ENCODE measurements around the gene MMS19. TPM values are rescaled to one million over a fixed set of nuclear protein-coding genes. Genes with fewer than 3 reads are reported as not detected.

MMS19 gene
- total RNA-seq (2014; rRNA removed; shearing (Covaris generic)) = 67.8 and 89.3 TPM in 2 replicates

- in situ Hi-C loops (cut with HindIII; ENCODE audit: low sequenced_read_pairs) = no loop called here
- peak; percentile 95 for DNase-seq (ENCODE audit: low spot score)
Observed at GRCh38 chr10:97498076-97498840, at the start of gene MMS19. Gene MMS19 (minus strand): TSS chr10:97498422. CDS start chr10:97498384, 38 bp downstream.

GRCh38 chr10:97547962-97548361 lies 49.7 kb upstream of the MMS19 start:
- in situ Hi-C loops (cut with HindIII; ENCODE audit: low sequenced_read_pairs) = no loop called here
- no peak for DNase-seq (ENCODE audit: low spot score)

- in situ Hi-C loops (cut with HindIII; ENCODE audit: low sequenced_read_pairs) = no loop called here
- DNase-seq (ENCODE audit: low spot score) = no peak
Observed at GRCh38 chr10:97547271-97547600, 49.0 kb upstream of the MMS19 start.

GRCh38 chr10:97546456-97547270 lies 48.4 kb upstream of the MMS19 start:
- in situ Hi-C loops (cut with HindIII; ENCODE audit: low sequenced_read_pairs) = no loop called here
- no peak for DNase-seq (ENCODE audit: low spot score)

- no peak for DNase-seq (ENCODE audit: low spot score)
- in situ Hi-C loops (cut with HindIII; ENCODE audit: low sequenced_read_pairs) = no loop called here
Observed at GRCh38 chr10:97543025-97543546, 44.9 kb upstream of the MMS19 start.

GRCh38 chr10:97542169-97543024 lies 44.2 kb upstream of the MMS19 start:
- in situ Hi-C loops (cut with HindIII; ENCODE audit: low sequenced_read_pairs) = no loop called here
- peak; percentile 41 for DNase-seq (ENCODE audit: low spot score)

- DNase-seq (ENCODE audit: low spot score) = peak; percentile 47
- in situ Hi-C loops (cut with HindIII; ENCODE audit: low sequenced_read_pairs) = no loop called here
Observed at GRCh38 chr10:97540669-97541500, 42.7 kb upstream of the MMS19 start.

GRCh38 chr10:97539523-97540200 lies 41.4 kb upstream of the MMS19 start:
- in situ Hi-C loops (cut with HindIII; ENCODE audit: low sequenced_read_pairs) = no loop called here
- no peak for DNase-seq (ENCODE audit: low spot score)

GRCh38 chr10:97538839-97539238 lies 40.6 kb upstream of the MMS19 start:
- in situ Hi-C loops (cut with HindIII; ENCODE audit: low sequenced_read_pairs) = no loop called here
- no peak for DNase-seq (ENCODE audit: low spot score)

GRCh38 chr10:97538411-97538810 lies 40.2 kb upstream of the MMS19 start:
- DNase-seq (ENCODE audit: low spot score) = no peak
- in situ Hi-C loops (cut with HindIII; ENCODE audit: low sequenced_read_pairs) = no loop called here

- DNase-seq (ENCODE audit: low spot score) = no peak
- in situ Hi-C loops (cut with HindIII; ENCODE audit: low sequenced_read_pairs) = no loop called here
Observed at GRCh38 chr10:97537186-97537869, 39.1 kb upstream of the MMS19 start.

- DNase-seq (ENCODE audit: low spot score) = peak; percentile 37
- in situ Hi-C loops (cut with HindIII; ENCODE audit: low sequenced_read_pairs) = no loop called here
Observed at GRCh38 chr10:97534746-97535367, 36.6 kb upstream of the MMS19 start.

GRCh38 chr10:97533888-97534287 lies 35.7 kb upstream of the MMS19 start:
- in situ Hi-C loops (cut with HindIII; ENCODE audit: low sequenced_read_pairs) = no loop called here

GRCh38 chr10:97532935-97533671 lies 34.9 kb upstream of the MMS19 start:
- in situ Hi-C loops (cut with HindIII; ENCODE audit: low sequenced_read_pairs) = no loop called here
- peak; percentile 31 for DNase-seq (ENCODE audit: low spot score)

More at GRCh38 chr10:97533888-97534287, 35.7 kb upstream of the MMS19 start:
- DNase-seq (ENCODE audit: low spot score) = no peak

- in situ Hi-C loops (cut with HindIII; ENCODE audit: low sequenced_read_pairs) = no loop called here
- DNase-seq (ENCODE audit: low spot score) = no peak
Observed at GRCh38 chr10:97531401-97531986, 33.3 kb upstream of the MMS19 start.
